A549 (cell line): ENCODE measurements around the gene AGA.

Experiments used
- BHLHE40 ChIP-seq: IDR thresholded peaks from 2 replicates; pipeline ENCODE4 v1.6.1; 2012; ENCODE audit warnings: low read depth, low read length, inconsistent platforms
- CTCF ChIP-seq: fragments of >200 bp; sonication (Bioruptor Twin); formaldehyde crosslinking; IDR thresholded peaks from 3 replicates; pipeline ENCODE4 v1.5.1; 2016
- HDAC2 ChIP-seq: fragments of 200-600 bp; sonication (generic); IDR thresholded peaks from 2 replicates; pipeline ENCODE4 v1.6.1; 2016
- MAFK ChIP-seq: fragments of 450-650 bp; IDR thresholded peaks from 2 replicates; pipeline ENCODE4 v1.6.1; 2014; ENCODE audit not compliant: partially characterized antibody
- RCOR1 ChIP-seq: fragments of 150-350 bp; IDR thresholded peaks from 2 replicates; pipeline ENCODE4 v1.6.1; 2014; ENCODE audit warnings: antibody characterized with exemption, low read length, low read depth
- TF ChIP-seq, protein P1 (sequence below): fragments of 200-600 bp; sonication (generic); IDR thresholded peaks from 2 replicates; pipeline ENCODE4 v1.6.1; 2016; ENCODE audit warnings: antibody characterized with exemption, mild to moderate bottlenecking, moderate library complexity
- TF ChIP-seq, protein P2 (sequence below): IDR thresholded peaks from 2 replicates; pipeline ENCODE4 v1.6.1; 2012

DNA sequence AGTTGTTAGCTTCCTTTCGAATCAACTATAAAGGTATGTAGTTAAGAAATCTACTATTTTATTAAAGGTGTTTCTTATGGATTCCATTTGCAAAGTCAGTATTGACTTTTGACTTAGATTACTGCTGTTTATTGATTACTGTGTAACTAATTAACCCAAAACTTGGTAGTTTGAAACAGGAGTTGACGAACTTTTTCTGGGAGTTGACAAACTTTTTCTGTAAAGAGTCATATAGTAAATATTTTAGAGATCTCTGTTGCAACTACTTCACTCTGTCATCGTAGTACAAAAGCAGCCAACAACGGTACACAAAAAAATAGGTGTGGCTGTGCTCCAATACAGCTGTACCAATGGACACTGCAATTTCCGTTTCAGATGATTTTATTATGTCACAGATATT lies 30.2 kb downstream of the AGA start:
- TF ChIP-seq HDAC2 (no peak), MAFK (no peak), RCOR1 (no peak), CTCF (no peak), BHLHE40 (no peak)
- TF ChIP-seq, protein P1, sequence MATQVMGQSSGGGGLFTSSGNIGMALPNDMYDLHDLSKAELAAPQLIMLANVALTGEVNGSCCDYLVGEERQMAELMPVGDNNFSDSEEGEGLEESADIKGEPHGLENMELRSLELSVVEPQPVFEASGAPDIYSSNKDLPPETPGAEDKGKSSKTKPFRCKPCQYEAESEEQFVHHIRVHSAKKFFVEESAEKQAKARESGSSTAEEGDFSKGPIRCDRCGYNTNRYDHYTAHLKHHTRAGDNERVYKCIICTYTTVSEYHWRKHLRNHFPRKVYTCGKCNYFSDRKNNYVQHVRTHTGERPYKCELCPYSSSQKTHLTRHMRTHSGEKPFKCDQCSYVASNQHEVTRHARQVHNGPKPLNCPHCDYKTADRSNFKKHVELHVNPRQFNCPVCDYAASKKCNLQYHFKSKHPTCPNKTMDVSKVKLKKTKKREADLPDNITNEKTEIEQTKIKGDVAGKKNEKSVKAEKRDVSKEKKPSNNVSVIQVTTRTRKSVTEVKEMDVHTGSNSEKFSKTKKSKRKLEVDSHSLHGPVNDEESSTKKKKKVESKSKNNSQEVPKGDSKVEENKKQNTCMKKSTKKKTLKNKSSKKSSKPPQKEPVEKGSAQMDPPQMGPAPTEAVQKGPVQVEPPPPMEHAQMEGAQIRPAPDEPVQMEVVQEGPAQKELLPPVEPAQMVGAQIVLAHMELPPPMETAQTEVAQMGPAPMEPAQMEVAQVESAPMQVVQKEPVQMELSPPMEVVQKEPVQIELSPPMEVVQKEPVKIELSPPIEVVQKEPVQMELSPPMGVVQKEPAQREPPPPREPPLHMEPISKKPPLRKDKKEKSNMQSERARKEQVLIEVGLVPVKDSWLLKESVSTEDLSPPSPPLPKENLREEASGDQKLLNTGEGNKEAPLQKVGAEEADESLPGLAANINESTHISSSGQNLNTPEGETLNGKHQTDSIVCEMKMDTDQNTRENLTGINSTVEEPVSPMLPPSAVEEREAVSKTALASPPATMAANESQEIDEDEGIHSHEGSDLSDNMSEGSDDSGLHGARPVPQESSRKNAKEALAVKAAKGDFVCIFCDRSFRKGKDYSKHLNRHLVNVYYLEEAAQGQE: no peak
- TF ChIP-seq, protein P2, sequence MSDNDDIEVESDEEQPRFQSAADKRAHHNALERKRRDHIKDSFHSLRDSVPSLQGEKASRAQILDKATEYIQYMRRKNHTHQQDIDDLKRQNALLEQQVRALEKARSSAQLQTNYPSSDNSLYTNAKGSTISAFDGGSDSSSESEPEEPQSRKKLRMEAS: no peak
